Measurements from ENCODE around the gene HSD11B1. TPM values are rescaled to one million over a fixed set of nuclear protein-coding genes. Genes with fewer than 3 reads are reported as not detected.

Gene HSD11B1
- total and polyA plus RNA-seq, 7 donors = 1.0 to 3.0 (median 1.4) TPM

DNA sequence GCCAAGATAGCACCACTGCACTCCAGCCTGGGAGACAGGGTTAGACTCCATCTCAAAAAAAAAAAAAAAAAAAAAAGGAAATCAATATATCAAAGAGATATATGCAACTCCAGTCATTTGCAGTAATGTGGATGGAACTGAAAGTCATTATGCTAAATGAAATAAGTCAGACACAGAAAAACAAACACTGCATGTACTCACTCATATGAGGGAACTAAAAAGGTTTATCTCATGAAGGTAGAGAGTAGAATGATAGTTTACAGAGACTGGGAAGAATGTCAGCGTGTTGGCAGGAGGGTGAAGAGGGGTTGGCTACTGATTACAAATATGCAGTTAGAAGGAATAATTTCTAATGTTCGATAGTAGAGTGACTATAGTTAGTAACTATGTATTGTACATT is 13.2 kb downstream of the HSD11B1 start:
- Histone ChIP-seq H3K27me3 (ENCODE audit: insufficient read depth in 3 of 3, low read length in 2 of 3) (no peaks in the 10 kb centered on the region), H3K4me1 (no peaks in the 10 kb centered on the region), H3K4me3 (no peak overlapping the region), H3K36me3 (ENCODE audit: insufficient read depth in 1 of 2, low read depth in 1 of 2) (no peaks in the 10 kb centered on the region), H3K27ac (no peak overlapping the region), H3K9me3 (no peaks in the 10 kb centered on the region)
- ATAC-seq (no peak), DNase-seq (no peak)
- WGBS, 3 donors = 83 to 89% (median 84%) methylated on average over 2 of the region's 2 CpGs
- intact Hi-C loops (cut with DNase I) = no loop called here
- TF ChIP-seq, protein P1, sequence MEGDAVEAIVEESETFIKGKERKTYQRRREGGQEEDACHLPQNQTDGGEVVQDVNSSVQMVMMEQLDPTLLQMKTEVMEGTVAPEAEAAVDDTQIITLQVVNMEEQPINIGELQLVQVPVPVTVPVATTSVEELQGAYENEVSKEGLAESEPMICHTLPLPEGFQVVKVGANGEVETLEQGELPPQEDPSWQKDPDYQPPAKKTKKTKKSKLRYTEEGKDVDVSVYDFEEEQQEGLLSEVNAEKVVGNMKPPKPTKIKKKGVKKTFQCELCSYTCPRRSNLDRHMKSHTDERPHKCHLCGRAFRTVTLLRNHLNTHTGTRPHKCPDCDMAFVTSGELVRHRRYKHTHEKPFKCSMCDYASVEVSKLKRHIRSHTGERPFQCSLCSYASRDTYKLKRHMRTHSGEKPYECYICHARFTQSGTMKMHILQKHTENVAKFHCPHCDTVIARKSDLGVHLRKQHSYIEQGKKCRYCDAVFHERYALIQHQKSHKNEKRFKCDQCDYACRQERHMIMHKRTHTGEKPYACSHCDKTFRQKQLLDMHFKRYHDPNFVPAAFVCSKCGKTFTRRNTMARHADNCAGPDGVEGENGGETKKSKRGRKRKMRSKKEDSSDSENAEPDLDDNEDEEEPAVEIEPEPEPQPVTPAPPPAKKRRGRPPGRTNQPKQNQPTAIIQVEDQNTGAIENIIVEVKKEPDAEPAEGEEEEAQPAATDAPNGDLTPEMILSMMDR (IDR thresholded peaks at IDR 0.05) = no peak

DNA sequence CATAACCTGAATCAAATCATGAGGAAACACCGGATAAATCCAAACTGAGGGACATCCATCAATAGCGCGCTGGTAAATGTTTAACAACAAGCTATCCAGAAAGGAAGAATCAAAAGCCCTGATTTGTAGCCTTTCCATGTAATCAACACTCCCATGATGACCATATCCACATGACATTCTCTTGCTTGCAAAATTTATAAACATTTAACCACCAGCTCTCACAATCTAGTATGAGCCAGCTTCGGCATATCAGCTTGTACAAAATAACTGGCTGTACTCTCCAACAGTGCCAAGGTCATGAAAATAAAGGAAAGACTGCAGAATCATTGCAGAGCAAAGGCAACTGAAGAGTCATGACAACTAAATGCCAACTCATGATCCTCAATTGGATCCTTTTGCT is 15.7 kb downstream of the HSD11B1 start:
- DNase-seq = no peak
- Histone ChIP-seq H3K36me3 (ENCODE audit: insufficient read depth in 1 of 2, low read depth in 1 of 2) (no peaks in the 10 kb centered on the region), H3K27ac (no peak overlapping the region), H3K4me1 (no peaks in the 10 kb centered on the region), H3K27me3 (ENCODE audit: insufficient read depth in 3 of 3, low read length in 2 of 3) (no peaks in the 10 kb centered on the region), H3K4me3 (no peak overlapping the region), H3K9me3 (no peaks in the 10 kb centered on the region)
- no peak for ATAC-seq
- intact Hi-C loops (cut with DNase I) = no loop called here
- TF ChIP-seq, protein P1 (IDR thresholded peaks at IDR 0.05) = no peak
- WGBS, 3 donors = 87 to 94% (median 90%) methylated on average over 4 of the region's 4 CpGs

DNA sequence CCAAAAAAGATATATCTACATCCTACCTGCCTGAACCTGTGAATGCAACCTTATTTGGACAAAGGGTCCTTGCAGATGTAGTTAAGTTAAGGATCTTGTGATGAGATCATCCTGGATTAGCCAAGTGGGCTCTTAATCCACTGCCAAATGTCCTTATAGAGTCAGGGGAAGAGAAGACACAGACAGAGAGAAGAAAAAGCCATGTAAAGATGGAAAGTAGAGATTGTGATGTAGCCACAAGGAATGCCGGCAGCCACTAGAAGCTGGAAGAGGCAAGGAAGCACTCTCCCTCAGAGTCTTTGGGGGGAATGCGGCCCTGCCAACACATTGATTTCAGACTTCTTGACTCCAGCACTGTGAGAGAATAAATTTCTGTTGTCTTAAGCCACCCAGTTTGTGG is 16.2 kb downstream of the HSD11B1 start:
- ATAC-seq (no peak), DNase-seq (no peak)
- H3K4me3 ChIP-seq = no peak overlapping the region
- H3K36me3 ChIP-seq (ENCODE audit: insufficient read depth in 1 of 2, low read depth in 1 of 2) = no peaks in the 10 kb centered on the region
- H3K27ac ChIP-seq = no peak overlapping the region
- TF ChIP-seq, protein P1 (IDR thresholded peaks at IDR 0.05) = no peak
- H3K9me3 ChIP-seq = no peaks in the 10 kb centered on the region
- H3K27me3 ChIP-seq (ENCODE audit: insufficient read depth in 3 of 3, low read length in 2 of 3) = no peaks in the 10 kb centered on the region
- intact Hi-C loops (cut with DNase I) = no loop called here
- no peaks in the 10 kb centered on the region for H3K4me1 ChIP-seq
- WGBS, 3 donors = 82 to 96% (median 89%) methylated on average over 2 of the region's 2 CpGs

DNA sequence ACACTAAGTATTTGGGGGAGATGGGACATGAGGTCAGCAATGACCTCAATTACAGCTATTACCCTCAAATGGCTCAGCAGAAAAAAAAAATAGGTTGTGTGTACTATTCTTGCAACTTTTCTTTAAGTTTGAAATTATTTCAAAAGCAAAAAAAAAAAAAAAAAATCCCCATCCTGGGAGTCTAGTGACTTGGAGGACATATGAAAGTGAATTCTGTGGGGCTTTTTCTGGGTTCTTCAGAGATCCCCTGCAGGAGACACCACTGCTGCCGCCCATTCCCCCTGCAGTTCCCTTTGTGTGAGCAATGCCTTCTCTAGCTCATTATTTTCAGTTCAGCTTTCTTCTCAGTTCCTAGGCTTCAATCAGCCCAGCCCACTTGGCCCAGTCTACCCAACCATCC is 16.7 kb downstream of the HSD11B1 start:
- Histone ChIP-seq H3K4me3 (no peak overlapping the region), H3K9me3 (no peaks in the 10 kb centered on the region), H3K27ac (no peak overlapping the region), H3K4me1 (no peaks in the 10 kb centered on the region), H3K36me3 (ENCODE audit: insufficient read depth in 1 of 2, low read depth in 1 of 2) (no peaks in the 10 kb centered on the region), H3K27me3 (ENCODE audit: insufficient read depth in 3 of 3, low read length in 2 of 3) (no peaks in the 10 kb centered on the region)
- 87 to 96% (median 91%) methylated on average over 1 of the region's 1 CpG for WGBS, 3 donors
- ATAC-seq (no peak), DNase-seq (no peak)
- TF ChIP-seq, protein P1 (IDR thresholded peaks at IDR 0.05) = no peak
- intact Hi-C loops (cut with DNase I) = no loop called here

DNA sequence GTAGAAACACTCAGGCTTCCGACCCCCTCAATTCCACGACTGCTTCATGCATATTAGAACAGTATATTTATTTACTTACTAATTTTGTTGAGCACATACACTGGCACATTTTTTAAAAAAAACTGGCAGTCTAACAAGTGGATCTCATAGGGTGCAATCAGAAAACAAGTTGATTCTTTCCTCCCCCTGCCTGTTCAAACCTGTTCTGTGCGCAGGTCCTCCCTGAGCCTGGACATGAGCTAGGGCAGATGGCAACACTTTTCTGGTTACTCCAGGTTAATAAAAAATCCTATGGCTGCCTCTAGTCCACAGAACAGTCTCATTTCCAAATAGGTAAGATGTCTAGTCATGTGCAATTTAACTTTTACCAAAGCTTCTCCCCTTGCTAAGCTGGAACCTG is 18.6 kb downstream of the HSD11B1 start:
- H3K4me1 ChIP-seq = no peaks in the 10 kb centered on the region
- TF ChIP-seq, protein P1 (IDR thresholded peaks at IDR 0.05) = no peak
- H3K9me3 ChIP-seq = no peaks in the 10 kb centered on the region
- no peak for DNase-seq
- 98 to 99% (median 99%) methylated on average over 3 of the region's 3 CpGs for WGBS, 3 donors
- no peaks in the 10 kb centered on the region for H3K36me3 ChIP-seq (ENCODE audit: insufficient read depth in 1 of 2, low read depth in 1 of 2)
- no peak overlapping the region for H3K4me3 ChIP-seq
- H3K27me3 ChIP-seq (ENCODE audit: insufficient read depth in 3 of 3, low read length in 2 of 3) = no peaks in the 10 kb centered on the region
- no peak overlapping the region for H3K27ac ChIP-seq
- ATAC-seq = no peak
- intact Hi-C loops (cut with DNase I) = no loop called here
